Activated naive CD8-positive, alpha-beta T cell treated with anti-CD3 and anti-CD28 coated beads for 36 hours (primary cell): ENCODE measurements around the gene SLC22A23. TPM values are rescaled to one million over a fixed set of nuclear protein-coding genes. Genes with fewer than 3 reads are reported as not detected.

Source experiments
- DNase-seq: peaks from one replicate; pipeline ENCODE4 v3.0.0; 2021
- H3K27ac Mint-ChIP-seq: one replicate; pipeline ENCODE4 v1.8.0; 2022; ENCODE audit warnings: mild to moderate bottlenecking, moderate library complexity, mixed read lengths
- H3K27me3 Mint-ChIP-seq: one replicate; pipeline ENCODE4 v1.8.0; 2022; ENCODE audit warnings: mild to moderate bottlenecking, mixed read lengths
- H3K36me3 Mint-ChIP-seq: one replicate; pipeline ENCODE4 v1.8.0; 2021; ENCODE audit warnings: mild to moderate bottlenecking, mixed read lengths
- H3K4me1 Mint-ChIP-seq: one replicate; pipeline ENCODE4 v1.8.0; 2021; ENCODE audit warnings: mixed read lengths
- H3K4me3 Mint-ChIP-seq: one replicate; pipeline ENCODE4 v1.8.0; 2022; ENCODE audit warnings: mild to moderate bottlenecking, moderate library complexity, mixed read lengths
- H3K9me3 Mint-ChIP-seq: one replicate; pipeline ENCODE4 v1.8.0; 2022; ENCODE audit warnings: mixed read lengths
- total RNA-seq, 2 experiments: library from RNA; stranded (reverse); gene quantifications; one replicate each; pipeline ENCODE4 v1.2.3, GENCODE V29; 2021

The SLC22A23 gene
- total RNA-seq, 2 experiments from 2014 or later = 0.24 to 0.41 TPM

GRCh38 chr6:3484946-3485345 lies 28.1 kb upstream of the SLC22A23 start:
- Mint-ChIP-seq H3K36me3 (peaks cover under 1% of the 10 kb centered on the region), H3K9me3 (peaks cover 3% of the 10 kb centered on the region), H3K4me1 (no peaks in the 10 kb centered on the region), H3K4me3 (no peak overlapping the region), H3K27ac (no peak overlapping the region), H3K27me3 (peaks cover 22% of the 10 kb centered on the region)
- DNase-seq = no peak

- Mint-ChIP-seq H3K36me3 (peaks cover 2% of the 10 kb centered on the region), H3K4me3 (no peak overlapping the region), H3K9me3 (peaks cover 6% of the 10 kb centered on the region), H3K27ac (no peak overlapping the region), H3K4me1 (no peaks in the 10 kb centered on the region), H3K27me3 (peaks cover 18% of the 10 kb centered on the region)
- no peak for DNase-seq
Measured at GRCh38 chr6:3484192-3484591, 27.3 kb upstream of the SLC22A23 start.

GRCh38 chr6:3483675-3484074 lies 26.8 kb upstream of the SLC22A23 start:
- H3K36me3 Mint-ChIP-seq = peaks cover 2% of the 10 kb centered on the region
- no peak overlapping the region for H3K27ac Mint-ChIP-seq
- H3K4me1 Mint-ChIP-seq = no peaks in the 10 kb centered on the region
- H3K27me3 Mint-ChIP-seq = peaks cover 15% of the 10 kb centered on the region
- H3K9me3 Mint-ChIP-seq = peaks cover 6% of the 10 kb centered on the region
- no peak overlapping the region for H3K4me3 Mint-ChIP-seq
- no peak for DNase-seq

GRCh38 chr6:3482869-3483268 lies 26.0 kb upstream of the SLC22A23 start:
- no peak overlapping the region for H3K4me3 Mint-ChIP-seq
- DNase-seq = no peak
- peaks cover 6% of the 10 kb centered on the region for H3K9me3 Mint-ChIP-seq
- H3K27me3 Mint-ChIP-seq = peaks cover 15% of the 10 kb centered on the region
- no peak overlapping the region for H3K27ac Mint-ChIP-seq
- peaks cover 2% of the 10 kb centered on the region for H3K36me3 Mint-ChIP-seq
- no peaks in the 10 kb centered on the region for H3K4me1 Mint-ChIP-seq

GRCh38 chr6:3481640-3482039 lies 24.8 kb upstream of the SLC22A23 start:
- DNase-seq = no peak
- peaks cover 6% of the 10 kb centered on the region for H3K9me3 Mint-ChIP-seq
- H3K27me3 Mint-ChIP-seq = peaks cover 11% of the 10 kb centered on the region
- H3K4me3 Mint-ChIP-seq = no peak overlapping the region
- H3K27ac Mint-ChIP-seq = no peak overlapping the region
- H3K36me3 Mint-ChIP-seq = peaks cover 2% of the 10 kb centered on the region
- H3K4me1 Mint-ChIP-seq = no peaks in the 10 kb centered on the region

- peaks cover 6% of the 10 kb centered on the region for H3K9me3 Mint-ChIP-seq
- no peak overlapping the region for H3K4me3 Mint-ChIP-seq
- no peak overlapping the region for H3K27ac Mint-ChIP-seq
- H3K27me3 Mint-ChIP-seq = peaks cover 11% of the 10 kb centered on the region
- H3K4me1 Mint-ChIP-seq = no peaks in the 10 kb centered on the region
- DNase-seq = no peak
- peaks cover 2% of the 10 kb centered on the region for H3K36me3 Mint-ChIP-seq
Measured at GRCh38 chr6:3480009-3480408, 23.2 kb upstream of the SLC22A23 start.

- Mint-ChIP-seq H3K36me3 (no peaks in the 10 kb centered on the region), H3K4me1 (no peaks in the 10 kb centered on the region), H3K27ac (no peak overlapping the region), H3K27me3 (no peaks in the 10 kb centered on the region), H3K9me3 (no peaks in the 10 kb centered on the region), H3K4me3 (no peak overlapping the region)
- DNase-seq = no peak
Measured at GRCh38 chr6:3473773-3474172, 16.9 kb upstream of the SLC22A23 start.

GRCh38 chr6:3471711-3472110 lies 14.9 kb upstream of the SLC22A23 start:
- Mint-ChIP-seq H3K4me1 (no peaks in the 10 kb centered on the region), H3K9me3 (no peaks in the 10 kb centered on the region), H3K4me3 (no peak overlapping the region), H3K36me3 (no peaks in the 10 kb centered on the region), H3K27ac (no peak overlapping the region), H3K27me3 (no peaks in the 10 kb centered on the region)
- DNase-seq = no peak

GRCh38 chr6:3471286-3471685 lies 14.4 kb upstream of the SLC22A23 start:
- H3K4me1 Mint-ChIP-seq = no peaks in the 10 kb centered on the region

GRCh38 chr6:3468585-3468984 lies 11.7 kb upstream of the SLC22A23 start:
- H3K27ac Mint-ChIP-seq = no peak overlapping the region
- DNase-seq = no peak
- no peaks in the 10 kb centered on the region for H3K36me3 Mint-ChIP-seq
- H3K27me3 Mint-ChIP-seq = no peaks in the 10 kb centered on the region
- H3K4me3 Mint-ChIP-seq = no peak overlapping the region
- no peaks in the 10 kb centered on the region for H3K4me1 Mint-ChIP-seq
- no peaks in the 10 kb centered on the region for H3K9me3 Mint-ChIP-seq

More at GRCh38 chr6:3471286-3471685, 14.4 kb upstream of the SLC22A23 start:
- Mint-ChIP-seq H3K4me3 (no peak overlapping the region), H3K36me3 (no peaks in the 10 kb centered on the region), H3K27ac (no peak overlapping the region), H3K9me3 (no peaks in the 10 kb centered on the region), H3K27me3 (no peaks in the 10 kb centered on the region)
- no peak for DNase-seq

- Mint-ChIP-seq H3K36me3 (no peaks in the 10 kb centered on the region), H3K9me3 (no peaks in the 10 kb centered on the region), H3K27ac (no peak overlapping the region), H3K27me3 (no peaks in the 10 kb centered on the region), H3K4me3 (no peak overlapping the region), H3K4me1 (no peaks in the 10 kb centered on the region)
- DNase-seq = no peak
Measured at GRCh38 chr6:3467996-3468395, 11.1 kb upstream of the SLC22A23 start.

GRCh38 chr6:3466488-3467219 lies 9.8 kb upstream of the SLC22A23 start:
- no peak overlapping the region for H3K4me3 Mint-ChIP-seq
- H3K27ac Mint-ChIP-seq = no peak overlapping the region
- DNase-seq = no peak
- no peaks in the 10 kb centered on the region for H3K27me3 Mint-ChIP-seq
- no peaks in the 10 kb centered on the region for H3K4me1 Mint-ChIP-seq
- no peaks in the 10 kb centered on the region for H3K36me3 Mint-ChIP-seq
- H3K9me3 Mint-ChIP-seq = no peaks in the 10 kb centered on the region

- no peak for DNase-seq
- H3K27ac Mint-ChIP-seq = no peak overlapping the region
- H3K27me3 Mint-ChIP-seq = peaks cover 27% of the 10 kb centered on the region
- peaks cover 10% of the 10 kb centered on the region for H3K4me1 Mint-ChIP-seq
- H3K36me3 Mint-ChIP-seq = no peaks in the 10 kb centered on the region
- no peak overlapping the region for H3K4me3 Mint-ChIP-seq
- H3K9me3 Mint-ChIP-seq = no peaks in the 10 kb centered on the region
Measured at GRCh38 chr6:3460253-3460652, 3.4 kb upstream of the SLC22A23 start.

GRCh38 chr6:3458706-3459421 lies 2.0 kb upstream of the SLC22A23 start:
- H3K4me3 Mint-ChIP-seq = no peak overlapping the region
- no peak for DNase-seq
- H3K27ac Mint-ChIP-seq = no peak overlapping the region
- peaks cover 27% of the 10 kb centered on the region for H3K27me3 Mint-ChIP-seq
- peaks cover 10% of the 10 kb centered on the region for H3K4me1 Mint-ChIP-seq
- no peaks in the 10 kb centered on the region for H3K9me3 Mint-ChIP-seq
- H3K36me3 Mint-ChIP-seq = no peaks in the 10 kb centered on the region

- Mint-ChIP-seq H3K27me3 (peaks cover 27% of the 10 kb centered on the region), H3K4me3 (peak overlapping the region; percentile 66), H3K9me3 (no peaks in the 10 kb centered on the region), H3K4me1 (peaks cover 10% of the 10 kb centered on the region), H3K36me3 (no peaks in the 10 kb centered on the region), H3K27ac (peak overlapping the region; percentile 15)
- DNase-seq = peak; percentile 4
Measured at GRCh38 chr6:3457710-3458602, 1.1 kb upstream of the SLC22A23 start.
